Mucosa of descending colon (tissue), 3 donors: Measurements from ENCODE around the gene RNF11. TPM values are rescaled to one million over a fixed set of nuclear protein-coding genes. Genes with fewer than 3 reads are reported as not detected.
A peak's percentile ranks its signal among the peaks of the same experiment; 100 is the strongest.
"Not testable (repeated sequence)": the region's sequence is repeated elsewhere in the genome, so short reads cannot be mapped to it uniquely, and the experiment has no call there.

Experiments
- ATAC-seq: fragments of 200-7000 bp; cut with Tn5 transposase; one replicate; pipeline ENCODE4 v1.9.1; 2020; ENCODE audit warnings: mild to moderate bottlenecking, moderate library complexity
- DNase-seq, 3 donors: peaks; one replicate each; pipeline ENCODE4 v3.0.0-alpha.2; 2020
- H3K36me3 ChIP-seq: fragments of 200-600 bp; one replicate; pipeline ENCODE4 v1.8.0; 2021; ENCODE audit warnings: low read depth, mild to moderate bottlenecking
- H3K4me1 ChIP-seq: fragments of 200-600 bp; one replicate; pipeline ENCODE4 v1.8.0; 2021; ENCODE audit warnings: low read depth, mild to moderate bottlenecking
- H3K4me3 ChIP-seq: fragments of 200-600 bp; one replicate; pipeline ENCODE4 v1.8.0; 2021; ENCODE audit warnings: mild to moderate bottlenecking
- H3K9me3 ChIP-seq: fragments of 200-600 bp; one replicate; pipeline ENCODE4 v1.8.0; 2021; ENCODE audit warnings: mild to moderate bottlenecking
- intact Hi-C, 2 donors: fragments of 100-400 bp; cut with DNase I in 1 of 2; cut with micrococcal nuclease in 1 of 2; formaldehyde crosslinking; loops; one replicate each; pipeline versions ENCODE4 v1.11.0 to v1.11.1; 2022; cut with DNase I, micrococcal nuclease
- total RNA-seq, 3 donors: library from RNA; stranded (reverse); fragmentation: NEBNext Ultra II Directional in 2 of 3; extraction: Animal tissue kit (Norgen Biotek cat#: 25700) in 2 of 3; gene quantifications; one replicate each; pipeline versions ENCODE4 v1.2.1 to v1.2.4, GENCODE V29; 2021 to 2023
- TF ChIP-seq, protein P1 (sequence below): fragments of 200-600 bp; IDR thresholded peaks from one replicate; pipeline ENCODE4 v1.8.0; 2022; ENCODE audit warnings: antibody characterized with exemption, mild to moderate bottlenecking
- donor health status: DM: no; HTN: no; CAD: no; lungs with moderate emphysema.
- donor health status: DM: no; HTN: no; CAD: no.
- donor health status: DM: no; HTN: yes; CAD: no.

The RNF11 gene
- total RNA-seq, 3 donors from 2014 or later: 66.7 to 117 (median 84.7) TPM

DNA sequence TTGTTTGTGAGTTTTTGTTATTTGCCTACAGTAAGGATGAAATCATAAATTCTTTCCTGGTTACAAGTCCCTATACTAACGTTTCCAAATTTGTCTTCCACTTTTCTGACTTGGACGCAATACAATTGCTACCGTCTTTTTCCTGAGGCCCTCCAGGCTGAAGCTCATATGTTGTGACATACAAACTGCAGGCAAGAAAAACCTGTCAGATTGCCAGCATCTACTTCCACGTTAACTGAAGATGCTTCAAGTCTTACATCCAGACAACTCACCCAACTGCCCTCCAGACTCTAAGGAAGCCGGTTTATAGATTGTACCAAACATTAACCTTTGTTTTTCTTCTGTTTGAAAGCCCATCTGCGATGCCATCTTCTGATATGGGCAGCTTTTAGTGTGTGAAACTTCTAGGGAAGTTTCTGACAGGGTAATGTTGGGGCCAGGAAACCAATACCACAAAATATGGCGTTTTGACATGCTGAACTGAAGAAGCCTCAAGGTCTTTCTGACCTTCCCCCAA, 21.4 kb upstream of the RNF11 start:
- no peak overlapping the region for H3K4me3 ChIP-seq
- H3K4me1 ChIP-seq: no peaks in the 10 kb centered on the region
- TF ChIP-seq, protein P1, sequence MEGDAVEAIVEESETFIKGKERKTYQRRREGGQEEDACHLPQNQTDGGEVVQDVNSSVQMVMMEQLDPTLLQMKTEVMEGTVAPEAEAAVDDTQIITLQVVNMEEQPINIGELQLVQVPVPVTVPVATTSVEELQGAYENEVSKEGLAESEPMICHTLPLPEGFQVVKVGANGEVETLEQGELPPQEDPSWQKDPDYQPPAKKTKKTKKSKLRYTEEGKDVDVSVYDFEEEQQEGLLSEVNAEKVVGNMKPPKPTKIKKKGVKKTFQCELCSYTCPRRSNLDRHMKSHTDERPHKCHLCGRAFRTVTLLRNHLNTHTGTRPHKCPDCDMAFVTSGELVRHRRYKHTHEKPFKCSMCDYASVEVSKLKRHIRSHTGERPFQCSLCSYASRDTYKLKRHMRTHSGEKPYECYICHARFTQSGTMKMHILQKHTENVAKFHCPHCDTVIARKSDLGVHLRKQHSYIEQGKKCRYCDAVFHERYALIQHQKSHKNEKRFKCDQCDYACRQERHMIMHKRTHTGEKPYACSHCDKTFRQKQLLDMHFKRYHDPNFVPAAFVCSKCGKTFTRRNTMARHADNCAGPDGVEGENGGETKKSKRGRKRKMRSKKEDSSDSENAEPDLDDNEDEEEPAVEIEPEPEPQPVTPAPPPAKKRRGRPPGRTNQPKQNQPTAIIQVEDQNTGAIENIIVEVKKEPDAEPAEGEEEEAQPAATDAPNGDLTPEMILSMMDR: no peak
- ATAC-seq (no peak), DNase-seq (peak in 1 of 3 donors; percentile 5)
- no peaks in the 10 kb centered on the region for H3K9me3 ChIP-seq
- intact Hi-C loops: no loop called here
- no peaks in the 10 kb centered on the region for H3K36me3 ChIP-seq

DNA sequence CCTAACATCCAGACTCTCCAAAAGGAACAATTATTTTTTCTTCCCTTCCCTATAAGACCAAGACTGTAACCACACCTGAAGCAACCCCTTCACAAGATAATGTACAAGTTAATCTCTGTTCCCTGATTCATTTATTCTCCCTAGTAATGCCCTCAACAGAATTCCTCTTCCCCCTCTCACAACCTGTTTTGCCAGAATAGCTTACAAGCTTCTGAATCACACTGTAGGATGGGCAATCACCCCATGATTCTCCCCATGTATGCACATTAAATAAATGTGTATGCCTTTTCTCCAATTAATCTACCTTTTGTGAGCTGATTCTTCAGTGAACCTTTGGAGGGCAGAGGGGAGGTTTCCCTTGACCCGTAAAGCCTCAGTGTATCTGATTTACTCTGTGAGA, 20.9 kb upstream of the RNF11 start:
- intact Hi-C loops: no loop called here
- DNase-seq: no peak
- no peak for ATAC-seq
- Histone ChIP-seq H3K9me3 (no peaks in the 10 kb centered on the region), H3K4me3 (no peak overlapping the region), H3K4me1 (no peaks in the 10 kb centered on the region), H3K36me3 (no peaks in the 10 kb centered on the region)
- TF ChIP-seq, protein P1: no peak

- ATAC-seq (no peak), DNase-seq (no peak)
- no peak overlapping the region for H3K4me3 ChIP-seq
- no peaks in the 10 kb centered on the region for H3K4me1 ChIP-seq
- TF ChIP-seq, protein P1: no peak
- no peaks in the 10 kb centered on the region for H3K36me3 ChIP-seq
- H3K9me3 ChIP-seq: no peaks in the 10 kb centered on the region
- intact Hi-C loops: no loop called here
Measured at GRCh38 chr1:51216631-51217030, 19.4 kb upstream of the RNF11 start.

GRCh38 chr1:51217101-51217500, 19.0 kb upstream of the RNF11 start:
- no peaks in the 10 kb centered on the region for H3K4me1 ChIP-seq
- TF ChIP-seq, protein P1: no peak
- DNase-seq: no peak
- no peak for ATAC-seq
- intact Hi-C loops: no loop called here
- H3K4me3 ChIP-seq: no peak overlapping the region
- no peaks in the 10 kb centered on the region for H3K9me3 ChIP-seq
- H3K36me3 ChIP-seq: no peaks in the 10 kb centered on the region

- Histone ChIP-seq H3K9me3 (no peaks in the 10 kb centered on the region), H3K36me3 (no peaks in the 10 kb centered on the region), H3K4me3 (no peak overlapping the region), H3K4me1 (no peaks in the 10 kb centered on the region)
- TF ChIP-seq, protein P1: no peak
- DNase-seq (no peak), ATAC-seq (no peak)
- intact Hi-C loops: no loop called here
Measured at GRCh38 chr1:51218570-51218969, 17.5 kb upstream of the RNF11 start.

GRCh38 chr1:51219022-51219421, 17.1 kb upstream of the RNF11 start:
- no peaks in the 10 kb centered on the region for H3K9me3 ChIP-seq
- intact Hi-C loops: no loop called here
- H3K36me3 ChIP-seq: no peaks in the 10 kb centered on the region
- H3K4me3 ChIP-seq: no peak overlapping the region
- no peak for ATAC-seq
- TF ChIP-seq, protein P1: no peak
- no peaks in the 10 kb centered on the region for H3K4me1 ChIP-seq
- no peak for DNase-seq

DNA sequence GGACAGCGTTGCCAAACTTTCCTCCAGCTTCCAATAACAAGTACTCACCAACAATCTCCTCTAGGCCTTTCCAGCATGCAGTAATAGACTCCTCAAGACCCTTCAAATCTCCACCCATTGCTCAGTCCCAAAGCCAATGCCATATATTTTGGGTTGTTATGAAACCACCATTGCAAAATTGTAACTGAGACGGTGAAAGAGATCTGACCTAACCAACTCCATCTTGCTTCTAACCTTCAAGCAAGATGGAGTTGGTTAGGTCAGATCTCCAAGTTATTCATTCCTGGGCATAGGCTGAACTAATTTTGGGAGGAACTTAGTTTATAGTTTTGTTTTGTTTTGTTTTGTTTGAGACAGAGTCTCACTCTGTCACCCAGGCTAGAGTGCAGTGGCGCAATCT, 14.5 kb upstream of the RNF11 start:
- ATAC-seq, H3K4me1 ChIP-seq, intact Hi-C loops, H3K9me3 ChIP-seq, H3K36me3 ChIP-seq, H3K4me3 ChIP-seq, DNase-seq: not testable (repeated sequence)
